Body of pancreas (tissue), 4 donors: ENCODE results near the gene SKIL.

Source experiments
- CTCF ChIP-seq, 7 experiments: fragments of 450-650 bp in 4 of 7; fragments of 200-600 bp in 3 of 7; sonication (generic) in 3 of 7; IDR thresholded peaks; one replicate each; pipeline ENCODE4 v1.5.1; 2016 to 2019; ENCODE audit warnings: antibody characterized with exemption in 7 of 7
- POLR2A ChIP-seq, 3 donors: fragments of 450-650 bp; IDR thresholded peaks; one replicate each; pipeline ENCODE4 v1.6.1; 2016; ENCODE audit warnings: antibody characterized with exemption in 3 of 3, mild to moderate bottlenecking in 2 of 3

- TF ChIP-seq POLR2A (IDR thresholded peaks at IDR 0.05) (no peak), CTCF (IDR thresholded peaks at IDR 0.05) (peak in 5 of 7 experiments; percentile 6 to 27 (median 14))
Observed at GRCh38 chr3:170358042-170359010, 811 bp downstream of the SKIL start.
